HepG2 (cell line): ENCODE data around the gene PFDN5.

ENCODE experiments used
- POLR2A ChIP-seq, 2 experiments: IDR thresholded peaks; 2 replicates each; pipeline ENCODE4 v1.6.1; 2011; ENCODE audit warnings: low read depth in 2 of 2, low read length in 2 of 2, mild to moderate bottlenecking in 1 of 2, moderate library complexity in 1 of 2; ENCODE audit not compliant: insufficient read depth in 1 of 2
- PRPF4 ChIP-seq: fragments of 200-400 bp; formaldehyde crosslinking; IDR thresholded peaks from 2 replicates; pipeline ENCODE4 v1.6.1; 2016; ENCODE audit warnings: low read length, low read depth; ENCODE audit not compliant: poor library complexity, severe bottlenecking
- TBL1XR1 ChIP-seq: fragments of 150-350 bp; IDR thresholded peaks from 2 replicates; pipeline ENCODE4 v1.6.1; 2014; ENCODE audit warnings: borderline replicate concordance, low read length; ENCODE audit not compliant: partially characterized antibody
- TCF7L2 ChIP-seq: IDR thresholded peaks from 2 replicates; pipeline ENCODE4 v1.6.1; 2011; ENCODE audit warnings: mild to moderate bottlenecking, low read depth, low read length, moderate library complexity
- ZNF619 ChIP-seq: sonication (generic); formaldehyde crosslinking; IDR thresholded peaks from 2 replicates; pipeline ENCODE4 v1.4.0; 2020; ENCODE audit warnings: mild to moderate bottlenecking, missing genetic modification reagents
- ZZZ3 ChIP-seq: sonication (generic); formaldehyde crosslinking; IDR thresholded peaks from 2 replicates; pipeline ENCODE4 v1.4.0; 2020; ENCODE audit warnings: missing genetic modification reagents, mild to moderate bottlenecking, borderline replicate concordance

DNA sequence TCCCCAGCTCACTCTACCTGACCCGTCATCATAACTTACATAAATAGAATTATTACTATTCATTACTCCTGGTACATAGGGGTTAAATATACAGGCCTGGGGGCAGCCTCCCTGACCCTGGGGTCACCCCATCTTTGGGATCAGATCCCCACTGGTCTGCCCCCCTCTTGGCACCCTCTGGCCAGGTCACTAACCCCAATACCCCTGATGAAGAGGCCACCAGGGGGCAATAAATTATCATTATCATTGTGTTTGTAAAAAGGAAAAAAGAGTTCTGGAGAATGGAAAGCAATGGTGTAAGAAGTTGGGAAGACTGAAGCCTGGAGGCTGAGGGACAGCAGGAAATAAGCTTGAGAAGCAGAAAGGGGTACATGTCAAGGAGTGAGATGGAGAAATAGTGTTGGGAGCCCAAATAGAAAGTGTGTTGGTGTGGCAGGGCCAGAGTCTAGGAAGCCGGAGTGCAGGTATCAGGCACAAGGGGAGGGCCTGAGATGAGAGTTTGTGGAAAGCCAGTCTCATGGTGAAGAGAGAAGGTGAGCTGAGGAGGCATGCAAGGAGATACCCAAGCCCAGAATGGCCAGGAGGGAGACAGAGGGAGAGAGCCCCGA, 32.2 kb downstream of the PFDN5 start:
- TF ChIP-seq POLR2A (IDR thresholded peaks at IDR 0.05; ENCODE audit: insufficient read depth in 1 of 2, low read depth in 2 of 2, low read length in 2 of 2) = no peak
- TF ChIP-seq ZNF619 (CRISPR knock-in tag) = no peak
- no peak for TF ChIP-seq TCF7L2
- TF ChIP-seq TBL1XR1 = no peak
- TF ChIP-seq ZZZ3 (CRISPR knock-in tag) = no peak
- TF ChIP-seq PRPF4 = no peak
